SU-DHL-6 (cell line): Measurements from ENCODE around the gene CALML3.

Source experiments
- EZH2phosphoT487 ChIP-seq: fragments of 200-600 bp; sonication (generic), shearing (Covaris generic); conservative IDR thresholded peaks from 2 replicates; pipeline ENCODE4 v1.6.1; 2018; ENCODE audit warnings: mild to moderate bottlenecking, antibody characterized with exemption, low read length, moderate library complexity, mixed read lengths
- TF ChIP-seq, protein P1 (sequence below): fragments of 200-600 bp; sonication (generic); IDR thresholded peaks from one replicate; pipeline ENCODE4 v1.5.1; 2017; ENCODE audit warnings: antibody characterized with exemption, mild to moderate bottlenecking, low read length, moderate library complexity; ENCODE audit not compliant: insufficient read depth, poor library complexity, severe bottlenecking

GRCh38 chr10:5500162-5500670 lies 24.5 kb upstream of the CALML3 start:
- TF ChIP-seq, protein P1, sequence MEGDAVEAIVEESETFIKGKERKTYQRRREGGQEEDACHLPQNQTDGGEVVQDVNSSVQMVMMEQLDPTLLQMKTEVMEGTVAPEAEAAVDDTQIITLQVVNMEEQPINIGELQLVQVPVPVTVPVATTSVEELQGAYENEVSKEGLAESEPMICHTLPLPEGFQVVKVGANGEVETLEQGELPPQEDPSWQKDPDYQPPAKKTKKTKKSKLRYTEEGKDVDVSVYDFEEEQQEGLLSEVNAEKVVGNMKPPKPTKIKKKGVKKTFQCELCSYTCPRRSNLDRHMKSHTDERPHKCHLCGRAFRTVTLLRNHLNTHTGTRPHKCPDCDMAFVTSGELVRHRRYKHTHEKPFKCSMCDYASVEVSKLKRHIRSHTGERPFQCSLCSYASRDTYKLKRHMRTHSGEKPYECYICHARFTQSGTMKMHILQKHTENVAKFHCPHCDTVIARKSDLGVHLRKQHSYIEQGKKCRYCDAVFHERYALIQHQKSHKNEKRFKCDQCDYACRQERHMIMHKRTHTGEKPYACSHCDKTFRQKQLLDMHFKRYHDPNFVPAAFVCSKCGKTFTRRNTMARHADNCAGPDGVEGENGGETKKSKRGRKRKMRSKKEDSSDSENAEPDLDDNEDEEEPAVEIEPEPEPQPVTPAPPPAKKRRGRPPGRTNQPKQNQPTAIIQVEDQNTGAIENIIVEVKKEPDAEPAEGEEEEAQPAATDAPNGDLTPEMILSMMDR = no peak
- no peak for TF ChIP-seq EZH2phosphoT487
